Measurements from ENCODE around the gene MPHOSPH6. TPM values are rescaled to one million over a fixed set of nuclear protein-coding genes. Genes with fewer than 3 reads are reported as not detected.

The MPHOSPH6 gene

Small RNA genes lying within 50 kb of the gene (small RNA-seq; reads per million reads assigned to genes)
- gene RN7SKP190 (ENCODE audit: insufficient read depth): not detected
